Ishikawa (cell line): ENCODE data around the gene PLA2G4E.

ENCODE experiments used
- CEBPB ChIP-seq: IDR thresholded peaks from 2 replicates; pipeline ENCODE4 v1.6.1; 2012
- CREB1 ChIP-seq: IDR thresholded peaks from 2 replicates; pipeline ENCODE4 v1.6.1; 2012; ENCODE audit warnings: low read depth
- EGR1 ChIP-seq: IDR thresholded peaks from 2 replicates; pipeline ENCODE4 v1.6.1; 2012
- EP300 ChIP-seq: IDR thresholded peaks from 2 replicates; pipeline ENCODE4 v1.6.1; 2012; ENCODE audit warnings: borderline replicate concordance
- FOXM1 ChIP-seq: IDR thresholded peaks from 2 replicates; pipeline ENCODE4 v1.6.1; 2012; ENCODE audit warnings: low read depth, borderline replicate concordance
- NFIC ChIP-seq: IDR thresholded peaks from 2 replicates; pipeline ENCODE4 v1.6.1; 2012
- RAD21 ChIP-seq: IDR thresholded peaks from 2 replicates; pipeline ENCODE4 v1.6.1; 2012; ENCODE audit warnings: low read depth
- TAF1 ChIP-seq: IDR thresholded peaks from 2 replicates; pipeline ENCODE4 v1.6.1; 2012; ENCODE audit warnings: low read depth, mild to moderate bottlenecking
- TCF12 ChIP-seq: IDR thresholded peaks from 2 replicates; pipeline ENCODE4 v1.6.1; 2012; ENCODE audit warnings: low read depth
- TEAD4 ChIP-seq: IDR thresholded peaks from 2 replicates; pipeline ENCODE4 v1.6.1; 2012
- YY1 ChIP-seq: IDR thresholded peaks from 2 replicates; pipeline ENCODE4 v1.6.1; 2012; ENCODE audit warnings: low read depth
- ZBTB7A ChIP-seq: IDR thresholded peaks from 2 replicates; pipeline ENCODE4 v1.6.1; 2012; ENCODE audit warnings: low read depth
- TF ChIP-seq, protein P1 (sequence below): IDR thresholded peaks from 2 replicates; pipeline ENCODE4 v1.6.1; 2012
- TF ChIP-seq, protein P2 (sequence below): IDR thresholded peaks from 2 replicates; pipeline ENCODE4 v1.6.1; 2012
- TF ChIP-seq, protein P3 (sequence below): IDR thresholded peaks from 2 replicates; pipeline ENCODE4 v1.6.1; 2012; ENCODE audit warnings: low read depth, mild to moderate bottlenecking

Gene PLA2G4E

DNA sequence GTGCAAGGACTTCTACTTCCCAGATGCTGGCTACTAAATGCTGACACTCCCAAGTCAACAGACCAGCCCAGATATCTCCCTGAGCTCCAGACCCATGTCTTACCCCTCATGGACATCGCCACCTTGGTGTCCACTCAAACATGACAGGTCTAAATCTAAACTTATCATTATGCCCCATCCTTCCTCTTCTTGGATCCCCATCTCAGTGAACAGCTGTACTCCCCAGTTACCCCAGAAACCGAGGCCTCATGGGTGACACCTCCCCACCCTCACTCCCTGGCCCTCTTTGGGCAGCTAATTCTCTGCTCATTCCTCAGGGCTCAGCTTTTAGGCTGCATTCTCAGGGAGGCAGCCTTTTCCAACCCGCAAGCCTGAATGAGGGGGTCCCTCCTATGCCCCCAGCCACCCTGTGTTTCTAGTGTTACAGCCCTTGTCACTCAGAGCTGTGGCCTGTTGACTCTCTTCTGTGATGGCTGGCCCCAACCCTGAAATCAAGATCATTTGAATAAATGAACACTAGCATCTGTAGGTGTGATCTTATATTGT is 53.8 kb downstream of the PLA2G4E start:
- TF ChIP-seq, protein P1, sequence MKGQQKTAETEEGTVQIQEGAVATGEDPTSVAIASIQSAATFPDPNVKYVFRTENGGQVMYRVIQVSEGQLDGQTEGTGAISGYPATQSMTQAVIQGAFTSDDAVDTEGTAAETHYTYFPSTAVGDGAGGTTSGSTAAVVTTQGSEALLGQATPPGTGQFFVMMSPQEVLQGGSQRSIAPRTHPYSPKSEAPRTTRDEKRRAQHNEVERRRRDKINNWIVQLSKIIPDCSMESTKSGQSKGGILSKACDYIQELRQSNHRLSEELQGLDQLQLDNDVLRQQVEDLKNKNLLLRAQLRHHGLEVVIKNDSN: no peak
- TF ChIP-seq EGR1: no peak
- TF ChIP-seq, protein P2, sequence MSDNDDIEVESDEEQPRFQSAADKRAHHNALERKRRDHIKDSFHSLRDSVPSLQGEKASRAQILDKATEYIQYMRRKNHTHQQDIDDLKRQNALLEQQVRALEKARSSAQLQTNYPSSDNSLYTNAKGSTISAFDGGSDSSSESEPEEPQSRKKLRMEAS: no peak
- no peak for TF ChIP-seq YY1
- TF ChIP-seq EP300: no peak
- TF ChIP-seq CREB1: no peak
- no peak for TF ChIP-seq TAF1
- no peak for TF ChIP-seq TEAD4
- no peak for TF ChIP-seq ZBTB7A
- TF ChIP-seq CEBPB: no peak
- no peak for TF ChIP-seq TCF12
- no peak for TF ChIP-seq FOXM1
- no peak for TF ChIP-seq NFIC

DNA sequence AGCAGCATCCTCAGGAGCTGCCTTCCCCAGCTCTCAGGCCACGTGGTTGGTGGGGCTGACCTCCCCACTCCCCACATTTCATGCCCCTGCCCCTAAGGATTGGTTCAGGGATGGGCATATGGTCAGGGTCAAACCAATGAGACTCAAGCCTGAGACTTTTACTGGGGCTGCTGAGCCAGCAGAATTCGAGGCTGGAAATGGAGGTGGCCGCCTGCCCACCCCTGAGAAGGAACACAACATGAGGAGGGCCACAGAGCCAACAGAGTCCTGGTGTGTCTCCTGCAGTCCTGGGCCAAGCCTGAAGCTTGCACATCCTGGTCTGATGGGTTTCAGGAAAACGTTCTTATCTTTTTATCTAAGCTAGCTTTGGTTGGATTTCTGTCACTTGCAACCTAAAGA is 54.4 kb downstream of the PLA2G4E start:
- TF ChIP-seq EGR1 (no peak), RAD21 (no peak), EP300 (no peak), CEBPB (no peak), TCF12 (no peak), FOXM1 (no peak), ZBTB7A (no peak), YY1 (no peak), TEAD4 (no peak), TAF1 (no peak), NFIC (no peak), CREB1 (no peak)
- TF ChIP-seq, protein P1: no peak
- TF ChIP-seq, protein P2: no peak
- TF ChIP-seq, protein P3, sequence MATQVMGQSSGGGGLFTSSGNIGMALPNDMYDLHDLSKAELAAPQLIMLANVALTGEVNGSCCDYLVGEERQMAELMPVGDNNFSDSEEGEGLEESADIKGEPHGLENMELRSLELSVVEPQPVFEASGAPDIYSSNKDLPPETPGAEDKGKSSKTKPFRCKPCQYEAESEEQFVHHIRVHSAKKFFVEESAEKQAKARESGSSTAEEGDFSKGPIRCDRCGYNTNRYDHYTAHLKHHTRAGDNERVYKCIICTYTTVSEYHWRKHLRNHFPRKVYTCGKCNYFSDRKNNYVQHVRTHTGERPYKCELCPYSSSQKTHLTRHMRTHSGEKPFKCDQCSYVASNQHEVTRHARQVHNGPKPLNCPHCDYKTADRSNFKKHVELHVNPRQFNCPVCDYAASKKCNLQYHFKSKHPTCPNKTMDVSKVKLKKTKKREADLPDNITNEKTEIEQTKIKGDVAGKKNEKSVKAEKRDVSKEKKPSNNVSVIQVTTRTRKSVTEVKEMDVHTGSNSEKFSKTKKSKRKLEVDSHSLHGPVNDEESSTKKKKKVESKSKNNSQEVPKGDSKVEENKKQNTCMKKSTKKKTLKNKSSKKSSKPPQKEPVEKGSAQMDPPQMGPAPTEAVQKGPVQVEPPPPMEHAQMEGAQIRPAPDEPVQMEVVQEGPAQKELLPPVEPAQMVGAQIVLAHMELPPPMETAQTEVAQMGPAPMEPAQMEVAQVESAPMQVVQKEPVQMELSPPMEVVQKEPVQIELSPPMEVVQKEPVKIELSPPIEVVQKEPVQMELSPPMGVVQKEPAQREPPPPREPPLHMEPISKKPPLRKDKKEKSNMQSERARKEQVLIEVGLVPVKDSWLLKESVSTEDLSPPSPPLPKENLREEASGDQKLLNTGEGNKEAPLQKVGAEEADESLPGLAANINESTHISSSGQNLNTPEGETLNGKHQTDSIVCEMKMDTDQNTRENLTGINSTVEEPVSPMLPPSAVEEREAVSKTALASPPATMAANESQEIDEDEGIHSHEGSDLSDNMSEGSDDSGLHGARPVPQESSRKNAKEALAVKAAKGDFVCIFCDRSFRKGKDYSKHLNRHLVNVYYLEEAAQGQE: no peak

DNA sequence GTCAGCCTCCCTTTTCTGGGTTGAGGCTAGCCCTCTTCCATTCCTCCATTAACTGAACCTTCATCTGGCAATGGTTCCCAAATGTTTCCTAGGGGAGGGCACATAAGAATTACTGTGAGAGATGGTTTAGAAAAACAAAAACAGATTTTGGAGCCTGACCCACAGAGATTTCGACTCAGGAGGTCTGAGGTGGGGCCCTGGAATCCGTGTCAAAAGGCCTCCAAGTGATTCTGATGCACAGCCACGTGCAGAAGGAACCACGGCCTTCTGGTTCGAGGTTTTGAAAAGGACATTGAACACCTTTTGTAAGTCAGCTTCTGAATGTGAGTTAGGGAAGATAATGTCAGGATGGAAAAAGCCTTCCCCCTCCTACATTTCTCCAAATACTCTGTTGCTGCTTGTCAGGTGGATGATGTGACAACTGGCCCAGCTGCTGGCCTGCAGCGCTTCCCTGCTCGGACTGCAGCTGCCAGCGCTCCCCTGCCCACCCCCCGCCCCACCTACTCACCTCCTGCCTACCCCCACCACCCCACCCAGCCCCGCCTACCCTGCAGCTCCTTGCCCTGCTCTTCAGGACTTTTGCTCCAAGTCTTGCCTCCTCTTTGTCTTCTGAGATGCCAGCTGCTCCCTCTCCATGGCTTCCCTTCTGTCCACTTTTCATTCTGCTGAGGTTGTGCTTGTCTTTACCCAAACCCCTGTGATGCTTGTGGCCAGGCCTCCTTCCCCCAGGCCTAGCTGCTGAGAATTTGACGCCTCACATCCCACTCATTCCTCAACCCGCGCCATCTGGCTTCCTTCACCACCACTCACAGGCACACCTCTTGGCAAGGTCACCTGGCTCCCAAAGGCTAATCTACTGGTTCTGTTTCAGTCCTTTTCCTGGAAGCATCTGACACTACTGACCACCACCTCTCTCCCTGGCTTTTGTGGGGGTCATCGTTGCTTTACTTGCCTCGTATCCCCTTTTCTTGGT is 55.1 kb downstream of the PLA2G4E start:
- TF ChIP-seq, protein P2: no peak
- TF ChIP-seq FOXM1 (no peak), CREB1 (no peak), TCF12 (no peak), ZBTB7A (no peak), EGR1 (no peak), TAF1 (no peak), CEBPB (no peak), YY1 (no peak), NFIC (no peak), TEAD4 (no peak), RAD21 (no peak), EP300 (no peak)
- TF ChIP-seq, protein P1: no peak
- TF ChIP-seq, protein P3: no peak

DNA sequence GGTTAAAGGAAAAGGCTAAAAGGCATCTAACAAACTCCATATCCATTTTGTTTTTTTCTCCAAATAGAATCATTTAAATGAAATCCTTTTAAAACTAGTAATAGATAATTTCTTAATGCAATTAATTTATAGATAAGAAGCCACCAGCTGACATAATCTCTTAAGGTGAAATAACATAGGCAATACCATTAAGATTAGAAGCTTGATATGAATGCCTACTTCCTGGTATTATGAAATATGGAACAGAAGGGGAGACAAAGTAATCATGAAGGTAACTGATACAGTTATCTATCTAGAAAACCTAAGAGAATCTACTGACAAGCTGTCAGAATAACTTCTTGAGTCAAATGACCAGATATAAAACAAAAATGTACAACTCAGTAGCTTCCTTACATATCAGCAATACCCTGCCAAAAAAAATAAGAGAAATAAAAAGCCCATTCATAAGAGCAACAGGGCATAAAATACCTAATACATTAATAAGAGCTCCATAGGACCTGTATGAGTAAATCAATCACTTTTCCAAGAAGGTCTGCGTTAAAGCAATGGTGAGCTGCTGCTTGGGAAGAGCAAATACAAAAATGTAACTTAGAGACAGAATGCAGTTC is 59.1 kb downstream of the PLA2G4E start:
- TF ChIP-seq, protein P2: no peak
- no peak for TF ChIP-seq TEAD4
- TF ChIP-seq FOXM1: no peak
- TF ChIP-seq CEBPB: no peak
- no peak for TF ChIP-seq RAD21
